GM12878 (cell line): ENCODE measurements around the gene OR4N5. TPM values are rescaled to one million over a fixed set of nuclear protein-coding genes. Genes with fewer than 3 reads are reported as not detected.

Experiments
- ATAC-seq: fragments of 200-7000 bp; cut with Tn5 transposase; 3 replicates; pipeline ENCODE4 v1.9.1; 2020; ENCODE audit warnings: mild to moderate bottlenecking, moderate library complexity
- BruUV-seq: library from RNA; stranded (reverse); fragments of 400-500 nt; replicated peaks from 2 replicates; lab custom pipeline; 2021; lab: Mats Ljungman, UMichigan
- CTCF ChIA-PET: fragments of 300-600 bp; sonication (Branson Sonifier 250); formaldehyde crosslinking; extraction: SDS; loops from one replicate; lab custom pipeline; 2021; ENCODE audit warnings: inconsistent platforms; lab: Yijun Ruan, JAX
- POLR2A ChIA-PET: fragments of 350-600 bp; formaldehyde crosslinking; extraction: SDS; loops from one replicate; lab custom pipeline; 2021; ENCODE audit warnings: inconsistent platforms; lab: Charles Lee
- RAD21 ChIA-PET: fragments of 300-600 bp; sonication (Branson Sonifier 250); formaldehyde crosslinking; loops from one replicate; lab custom pipeline; 2023; ENCODE audit warnings: antibody characterized with exemption; ENCODE audit not compliant: unreplicated experiment; lab: Charles Lee
- SMC1A ChIA-PET: fragments of 300-600 bp; sonication (Branson Sonifier 250); formaldehyde crosslinking; loops from one replicate; lab custom pipeline; 2023; ENCODE audit not compliant: unreplicated experiment, uncharacterized antibody; lab: Charles Lee
- DNase-seq: peaks from one replicate; pipeline ENCODE4 v3.0.0-alpha.2; 2011; ENCODE audit warnings: low read depth, low spot score
- FAIRE-seq: peaks from 3 replicates; lab custom pipeline; 2011; peaks lifted over from hg19 to GRCh38; lab: Jason Lieb, UNC
- H2AFZ ChIP-seq: 2 replicates; pipeline ENCODE4 v1.6.0; 2011; ENCODE audit warnings: low read depth, low read length, control low read depth; ENCODE audit not compliant: control insufficient read depth
- H3K27ac ChIP-seq: 2 replicates; pipeline ENCODE4 v1.5.1; 2011; ENCODE audit warnings: control low read depth; ENCODE audit not compliant: control insufficient read depth, insufficient read depth
- H3K27me3 ChIP-seq, 2 experiments: replicated peaks in 1 of 2; 2 replicates each; pipeline versions ENCODE4 v1.6.0 to v1.6.1; 2011; ENCODE audit warnings: low read length in 1 of 2; ENCODE audit not compliant: control insufficient read depth in 2 of 2, insufficient read depth in 2 of 2
- H3K36me3 ChIP-seq, 2 experiments: 2 replicates each; pipeline ENCODE4 v1.5.1; 2011; ENCODE audit warnings: low read length in 1 of 2; ENCODE audit not compliant: control insufficient read depth in 2 of 2, insufficient read depth in 2 of 2
- H3K4me1 ChIP-seq: 2 replicates; pipeline ENCODE4 v1.6.1; 2011; ENCODE audit warnings: mild to moderate bottlenecking, low read length, moderate library complexity, mixed read lengths; ENCODE audit not compliant: control insufficient read depth, insufficient read depth
- H3K4me2 ChIP-seq: 2 replicates; pipeline ENCODE4 v1.6.0; 2011; ENCODE audit warnings: control low read depth; ENCODE audit not compliant: control insufficient read depth, insufficient read depth
- H3K4me3 ChIP-seq: fragments of 200-600 bp; sonication (generic); 2 replicates; pipeline ENCODE4 v1.5.1; 2016
- H3K79me2 ChIP-seq: 2 replicates; pipeline ENCODE4 v1.6.0; 2011; ENCODE audit warnings: low read length; ENCODE audit not compliant: control insufficient read depth, insufficient read depth
- H3K9ac ChIP-seq: 2 replicates; pipeline ENCODE4 v1.8.0; 2011; ENCODE audit warnings: low read length, control low read depth, mixed read lengths; ENCODE audit not compliant: control insufficient read depth, insufficient read depth
- H3K9me3 ChIP-seq: replicated peaks from 3 replicates; pipeline ENCODE4 v1.5.1; 2011; ENCODE audit warnings: mild to moderate bottlenecking, low read length; ENCODE audit not compliant: control insufficient read depth, insufficient read depth
- H4K20me1 ChIP-seq: 2 replicates; pipeline ENCODE4 v1.6.0; 2011; ENCODE audit not compliant: control insufficient read depth, insufficient read depth
- CBX3 ChIP-seq: fragments of 200-600 bp; sonication (generic); IDR thresholded peaks from 2 replicates; pipeline ENCODE4 v1.6.1; 2016; ENCODE audit warnings: low read depth, borderline replicate concordance
- CREB1 ChIP-seq: IDR thresholded peaks from 2 replicates; pipeline ENCODE4 v1.6.1; 2012; ENCODE audit warnings: low read depth, mild to moderate bottlenecking, inconsistent platforms
- HDGF ChIP-seq: fragments of 450-650 bp; IDR thresholded peaks from 2 replicates; pipeline ENCODE4 v1.6.1; 2016; ENCODE audit warnings: antibody characterized with exemption
- LARP7 ChIP-seq: fragments of 450-650 bp; IDR thresholded peaks from 2 replicates; pipeline ENCODE4 v1.6.1; 2017; ENCODE audit warnings: mild to moderate bottlenecking
- MTA3 ChIP-seq: IDR thresholded peaks from 2 replicates; pipeline ENCODE4 v1.6.1; 2012; ENCODE audit warnings: low read length, inconsistent platforms, borderline replicate concordance
- NFIC ChIP-seq: IDR thresholded peaks from 2 replicates; pipeline ENCODE4 v1.6.1; 2012; ENCODE audit warnings: low read depth, mild to moderate bottlenecking, inconsistent platforms, low read length, moderate library complexity
- POU2F2 ChIP-seq: IDR thresholded peaks from 3 replicates; pipeline ENCODE4 v1.6.1; 2011; ENCODE audit warnings: low read depth, mild to moderate bottlenecking, low read length, borderline replicate concordance
- RB1 ChIP-seq: fragments of 450-650 bp; formaldehyde crosslinking; IDR thresholded peaks from 2 replicates; pipeline ENCODE4 v1.6.1; 2017; ENCODE audit warnings: mild to moderate bottlenecking, borderline replicate concordance
- RELA ChIP-seq: fragments of 450-650 bp; IDR thresholded peaks from 2 replicates; pipeline ENCODE4 v1.8.0; 2014; ENCODE audit warnings: borderline replicate concordance; ENCODE audit not compliant: partially characterized antibody
- SIN3A ChIP-seq: IDR thresholded peaks from 2 replicates; pipeline ENCODE4 v1.6.1; 2012; ENCODE audit warnings: low read depth, low read length, improper control_type of control experiment
- SREBF1 ChIP-seq: IDR thresholded peaks from 2 replicates; pipeline ENCODE4 v1.6.1; 2012; ENCODE audit warnings: mild to moderate bottlenecking, low read length
- SUPT20H ChIP-seq: IDR thresholded peaks from 2 replicates; pipeline ENCODE4 v1.6.1; 2011; ENCODE audit warnings: low read depth, mild to moderate bottlenecking, low read length, moderate library complexity, borderline replicate concordance; ENCODE audit not compliant: control insufficient read depth
- ZNF24 ChIP-seq: fragments of 450-650 bp; IDR thresholded peaks from 2 replicates; pipeline ENCODE4 v1.6.1; 2017; ENCODE audit warnings: antibody characterized with exemption, mild to moderate bottlenecking
- in situ Hi-C: fragments of 300-500 bp; cut with MboI; formaldehyde crosslinking; loops from 9 replicates; pipeline ENCODE4 v1.14.3; 2018; ENCODE audit warnings: mixed read lengths
- intact Hi-C: fragments of 100-400 bp; cut with micrococcal nuclease; formaldehyde crosslinking; loops from one replicate; pipeline ENCODE4 v1.14.2; 2022; ENCODE audit not compliant: unreplicated experiment
- polyA plus RNA-seq, 11 experiments: library from polyadenylated mRNA; depleted of rRNA in 4 of 11; unstranded in 6 of 11; stranded (reverse) in 5 of 11; fragments of >200 nt; fragmentation: Nextera tagmentation in 4 of 11; fragmentation: Illumina TruSeq in 1 of 11; extraction: Ambion mirVana in 4 of 11; extraction: Trizol in 1 of 11; gene quantifications; 1 replicate in 1 of 11; 2 replicates in 10 of 11; pipeline versions ENCODE4 v1.2.1 to v1.2.3, GENCODE V29; 2011 to 2016; ENCODE audit warnings: inconsistent platforms in 2 of 11, missing spikeins in 2 of 11, low read depth in 1 of 11
- total RNA-seq, 4 experiments: library from RNA; depleted of rRNA in 3 of 4; stranded (reverse); fragments of >200 nt in 3 of 4; fragmentation: Illumina TruSeq in 1 of 4; extraction: Trizol in 1 of 4; gene quantifications; 2 replicates each; pipeline versions ENCODE4 v1.2.1 to v1.2.3, GENCODE V29; 2013 to 2021
- TF ChIP-seq, protein P1 (sequence below): IDR thresholded peaks from 2 replicates; pipeline ENCODE4 v1.6.1; 2011; ENCODE audit warnings: low read depth, mild to moderate bottlenecking, low read length, moderate library complexity, borderline replicate concordance; ENCODE audit errors: extremely low read depth
- TF ChIP-seq, protein P2 (sequence below): IDR thresholded peaks from 2 replicates; pipeline ENCODE4 v1.6.1; 2012; ENCODE audit warnings: low read depth, low read length, improper control_type of control experiment
- TF ChIP-seq, protein P3 (sequence below): fragments of 450-650 bp; IDR thresholded peaks from 2 replicates; pipeline ENCODE4 v1.6.1; 2017; ENCODE audit warnings: mild to moderate bottlenecking, low read depth, inconsistent platforms; ENCODE audit not compliant: poor library complexity, severe bottlenecking

OR4N5 gene
- total and polyA plus RNA-seq, 10 of the 15 experiments (the other 5 are each of a cell fraction or from before 2014, with no cell fraction given): not detected

DNA sequence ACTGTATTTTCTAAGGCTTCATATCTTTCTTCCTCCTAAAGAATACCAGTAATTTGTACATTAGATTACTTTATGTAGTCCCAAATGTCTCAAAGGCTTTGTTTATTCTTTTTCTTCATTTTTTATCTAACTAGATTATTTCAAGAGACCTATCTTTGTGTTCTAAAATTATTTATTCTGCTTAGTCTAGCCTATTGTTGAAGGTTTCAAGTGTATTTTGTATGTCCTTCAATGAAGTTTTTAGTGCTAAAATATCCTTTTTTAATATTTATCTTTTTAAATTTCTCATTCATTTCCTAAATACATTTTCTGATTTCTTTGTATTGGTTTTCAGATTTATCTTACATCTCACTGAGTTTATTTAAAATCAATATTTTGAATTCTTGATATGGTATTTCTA lies 25.8 kb downstream of the OR4N5 start:
- intact Hi-C loops (no loop called here), in situ Hi-C loops (no loop called here)
- no peak overlapping the region for H3K4me2 ChIP-seq
- no peaks in the 10 kb centered on the region; the same call in 2 of the 3 replicates for H3K9me3 ChIP-seq
- no peak for ATAC-seq
- no peaks in the 10 kb centered on the region for H3K36me3 ChIP-seq
- ChIA-PET RAD21 (no interaction called here), SMC1A (no interaction called here), POLR2A (no interaction called here), CTCF (no interaction called here)
- H2AFZ ChIP-seq: no peak overlapping the region
- no peak overlapping the region for H3K9ac ChIP-seq
- no peak for TF ChIP-seq RB1
- no peaks in the 10 kb centered on the region for H3K4me1 ChIP-seq
- no peak overlapping the region for H3K4me3 ChIP-seq
- no peaks in the 10 kb centered on the region for H3K27me3 ChIP-seq
- no TSS peak for BruUV-seq
- H3K27ac ChIP-seq: no peak overlapping the region
- no peaks in the 10 kb centered on the region for H3K79me2 ChIP-seq
- no peaks in the 10 kb centered on the region for H4K20me1 ChIP-seq
- no peak for DNase-seq
- FAIRE-seq: no peak

DNA sequence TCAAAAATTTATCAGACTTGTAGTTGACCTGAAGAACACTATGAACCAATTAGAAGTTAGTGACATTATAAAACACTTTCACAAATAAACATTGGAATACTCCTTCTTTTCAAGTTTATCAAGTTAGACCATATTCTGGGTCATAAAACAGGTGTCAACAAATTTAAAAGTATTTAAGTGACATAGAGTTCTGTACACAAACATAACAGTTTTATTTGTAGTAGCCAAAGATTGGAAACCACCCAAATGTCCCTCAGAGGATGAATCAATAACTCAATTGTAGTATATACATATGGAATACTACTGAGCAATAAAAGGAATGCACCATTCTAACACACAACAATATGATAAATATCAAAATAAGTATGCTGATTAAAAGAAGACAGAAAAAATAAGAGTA lies 28.5 kb downstream of the OR4N5 start:
- ATAC-seq (no peak), FAIRE-seq (no peak), DNase-seq (no peak)
- CTCF ChIA-PET: no interaction called here
- intact Hi-C loops (no loop called here), in situ Hi-C loops (no loop called here)
- no peaks in the 10 kb centered on the region; the same call in 2 of the 3 replicates for H3K9me3 ChIP-seq
- no peaks in the 10 kb centered on the region for H3K36me3 ChIP-seq
- H2AFZ ChIP-seq: no peak overlapping the region
- RAD21 ChIA-PET: no interaction called here
- no peak overlapping the region for H3K9ac ChIP-seq
- no peaks in the 10 kb centered on the region for H3K79me2 ChIP-seq
- no peak overlapping the region for H3K4me3 ChIP-seq
- H4K20me1 ChIP-seq: no peaks in the 10 kb centered on the region
- POLR2A ChIA-PET: no interaction called here
- H3K27me3 ChIP-seq: no peaks in the 10 kb centered on the region
- no TSS peak for BruUV-seq
- H3K27ac ChIP-seq: no peak overlapping the region
- SMC1A ChIA-PET: no interaction called here
- no peak overlapping the region for H3K4me2 ChIP-seq
- no peaks in the 10 kb centered on the region for H3K4me1 ChIP-seq
- TF ChIP-seq SREBF1 (no peak), SIN3A (no peak), LARP7 (no peak), HDGF (no peak), CBX3 (no peak), RELA (no peak), CREB1 (no peak), MTA3 (no peak), ZNF24 (no peak), SUPT20H (no peak), POU2F2 (no peak), NFIC (no peak)
- TF ChIP-seq, protein P1, sequence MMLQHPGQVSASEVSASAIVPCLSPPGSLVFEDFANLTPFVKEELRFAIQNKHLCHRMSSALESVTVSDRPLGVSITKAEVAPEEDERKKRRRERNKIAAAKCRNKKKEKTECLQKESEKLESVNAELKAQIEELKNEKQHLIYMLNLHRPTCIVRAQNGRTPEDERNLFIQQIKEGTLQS: no peak
- TF ChIP-seq, protein P2, sequence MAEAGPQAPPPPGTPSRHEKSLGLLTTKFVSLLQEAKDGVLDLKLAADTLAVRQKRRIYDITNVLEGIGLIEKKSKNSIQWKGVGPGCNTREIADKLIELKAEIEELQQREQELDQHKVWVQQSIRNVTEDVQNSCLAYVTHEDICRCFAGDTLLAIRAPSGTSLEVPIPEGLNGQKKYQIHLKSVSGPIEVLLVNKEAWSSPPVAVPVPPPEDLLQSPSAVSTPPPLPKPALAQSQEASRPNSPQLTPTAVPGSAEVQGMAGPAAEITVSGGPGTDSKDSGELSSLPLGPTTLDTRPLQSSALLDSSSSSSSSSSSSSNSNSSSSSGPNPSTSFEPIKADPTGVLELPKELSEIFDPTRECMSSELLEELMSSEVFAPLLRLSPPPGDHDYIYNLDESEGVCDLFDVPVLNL: no peak
- TF ChIP-seq, protein P3, sequence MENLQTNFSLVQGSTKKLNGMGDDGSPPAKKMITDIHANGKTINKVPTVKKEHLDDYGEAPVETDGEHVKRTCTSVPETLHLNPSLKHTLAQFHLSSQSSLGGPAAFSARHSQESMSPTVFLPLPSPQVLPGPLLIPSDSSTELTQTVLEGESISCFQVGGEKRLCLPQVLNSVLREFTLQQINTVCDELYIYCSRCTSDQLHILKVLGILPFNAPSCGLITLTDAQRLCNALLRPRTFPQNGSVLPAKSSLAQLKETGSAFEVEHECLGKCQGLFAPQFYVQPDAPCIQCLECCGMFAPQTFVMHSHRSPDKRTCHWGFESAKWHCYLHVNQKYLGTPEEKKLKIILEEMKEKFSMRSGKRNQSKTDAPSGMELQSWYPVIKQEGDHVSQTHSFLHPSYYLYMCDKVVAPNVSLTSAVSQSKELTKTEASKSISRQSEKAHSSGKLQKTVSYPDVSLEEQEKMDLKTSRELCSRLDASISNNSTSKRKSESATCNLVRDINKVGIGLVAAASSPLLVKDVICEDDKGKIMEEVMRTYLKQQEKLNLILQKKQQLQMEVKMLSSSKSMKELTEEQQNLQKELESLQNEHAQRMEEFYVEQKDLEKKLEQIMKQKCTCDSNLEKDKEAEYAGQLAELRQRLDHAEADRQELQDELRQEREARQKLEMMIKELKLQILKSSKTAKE: no peak
